ENCODE data around the gene AGPAT4.

GRCh38 chr6:161085246-161085645 is 188.6 kb downstream of the AGPAT4 start:
- TF ChIP-seq CTCF (IDR thresholded peaks at IDR 0.05) (no peak), EZH2 (IDR thresholded peaks at IDR 0.05; ENCODE audit: borderline replicate concordance, insufficient read depth, low read depth, low read length, poor library complexity, severe bottlenecking) (no peak)

All from B cell (primary cell).